GM21576 (cell line): ENCODE measurements around the gene CST8.
A peak's percentile ranks its signal among the peaks of the same experiment; 100 is the strongest.

Experiments used
- ATAC-seq: cut with Tn5 transposase; IDR thresholded peaks from one replicate; pipeline ENCODE4 v1.9.1; 2021; ENCODE audit warnings: mild to moderate bottlenecking, moderate library complexity; ENCODE audit not compliant: unreplicated experiment

Gene CST8

DNA sequence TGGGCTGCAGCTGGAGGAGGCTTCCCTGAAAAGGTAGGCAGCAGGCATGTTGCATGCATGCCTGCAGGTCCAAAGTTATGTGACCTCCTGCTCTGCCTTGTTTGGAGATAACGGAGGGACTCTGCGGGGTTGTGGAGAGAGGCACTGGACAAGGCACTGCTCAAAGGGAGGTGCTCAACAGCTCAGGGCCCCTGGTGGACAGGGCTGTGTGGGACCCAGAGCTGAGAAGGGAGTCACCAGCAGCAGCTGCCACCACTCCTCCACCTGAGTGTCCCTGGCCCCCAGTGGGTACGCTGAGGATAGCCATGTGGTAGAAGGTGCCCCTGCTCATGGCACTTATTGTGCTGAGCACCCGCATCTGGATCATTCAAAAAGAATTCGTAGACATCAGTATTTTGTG is 15.5 kb upstream of the CST8 start:
- ATAC-seq, result no peak

DNA sequence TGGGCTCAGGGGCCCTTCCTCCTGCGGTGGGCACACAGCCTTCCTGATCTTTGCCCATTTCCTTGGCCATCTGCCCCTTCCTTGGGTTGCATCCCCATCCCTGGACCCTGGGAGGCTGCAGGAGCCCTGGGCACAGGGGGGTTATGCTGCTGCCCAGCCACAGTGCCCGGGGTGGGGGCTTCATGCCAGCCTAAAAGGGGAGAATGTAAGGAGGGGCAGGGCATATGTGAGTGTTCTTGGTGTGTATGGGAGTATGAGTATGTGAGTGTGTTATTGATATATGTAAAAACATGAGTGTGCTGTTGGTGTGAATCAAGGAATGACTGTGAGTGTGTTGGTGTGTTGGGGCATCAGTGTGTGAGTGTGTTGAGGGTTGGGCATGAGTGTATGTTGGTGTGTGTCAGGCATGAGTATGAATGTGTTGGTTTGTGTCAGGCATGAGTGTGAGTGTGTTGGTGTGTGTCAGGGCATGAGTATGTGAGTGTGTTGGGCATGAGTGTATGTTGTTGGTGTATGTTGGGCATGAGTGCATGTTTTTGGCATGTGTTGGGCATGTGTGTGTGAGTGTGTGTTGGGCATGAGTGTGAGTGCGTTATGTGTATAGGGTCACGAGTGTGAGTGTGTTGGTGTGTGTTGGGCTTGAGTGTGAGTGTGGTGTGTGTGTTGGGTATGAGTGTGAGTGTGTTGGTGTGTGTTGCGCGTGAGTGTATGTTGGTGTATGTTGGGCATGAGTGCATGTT is 14.7 kb upstream of the CST8 start:
- no peak for ATAC-seq

DNA sequence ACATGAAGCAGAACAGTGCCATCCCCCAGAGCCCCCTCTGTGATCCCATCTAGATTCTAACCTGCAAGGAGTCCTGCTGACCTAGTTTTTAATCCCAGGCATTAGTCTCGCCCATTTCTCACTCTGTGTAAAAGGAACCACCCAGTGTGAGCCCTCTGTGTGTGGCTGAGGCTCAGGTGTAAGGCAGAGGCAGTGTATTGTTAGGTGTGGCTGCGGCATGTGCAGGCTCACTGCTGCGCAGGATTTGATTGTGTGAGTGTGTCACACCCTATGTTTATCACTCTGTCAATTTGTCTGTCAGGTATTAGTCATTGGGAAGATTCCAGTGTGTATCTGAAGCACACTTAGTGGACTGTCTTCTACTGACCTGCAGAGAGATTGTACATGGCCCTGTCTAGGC is 13.7 kb upstream of the CST8 start:
- ATAC-seq, result no peak

DNA sequence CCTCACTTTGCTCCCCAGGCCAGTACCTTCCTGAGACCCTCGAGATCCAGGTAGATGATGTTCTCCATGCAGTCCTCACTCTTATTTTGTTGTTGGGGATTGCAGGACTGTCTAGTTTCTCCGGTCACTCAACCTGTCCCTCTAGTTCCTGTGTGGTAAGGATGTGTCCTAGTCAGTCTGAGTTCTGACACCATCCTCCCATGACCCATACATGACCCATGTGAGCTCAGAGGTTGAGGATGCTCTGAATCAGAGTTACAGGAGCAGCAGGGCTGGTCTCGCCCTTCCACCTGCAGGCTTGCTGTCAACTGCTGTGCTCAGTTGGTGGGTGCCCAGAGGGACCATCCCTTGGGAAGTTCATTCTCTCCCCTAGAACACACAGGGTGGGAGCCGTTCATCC is 11.9 kb upstream of the CST8 start:
- no peak for ATAC-seq

DNA sequence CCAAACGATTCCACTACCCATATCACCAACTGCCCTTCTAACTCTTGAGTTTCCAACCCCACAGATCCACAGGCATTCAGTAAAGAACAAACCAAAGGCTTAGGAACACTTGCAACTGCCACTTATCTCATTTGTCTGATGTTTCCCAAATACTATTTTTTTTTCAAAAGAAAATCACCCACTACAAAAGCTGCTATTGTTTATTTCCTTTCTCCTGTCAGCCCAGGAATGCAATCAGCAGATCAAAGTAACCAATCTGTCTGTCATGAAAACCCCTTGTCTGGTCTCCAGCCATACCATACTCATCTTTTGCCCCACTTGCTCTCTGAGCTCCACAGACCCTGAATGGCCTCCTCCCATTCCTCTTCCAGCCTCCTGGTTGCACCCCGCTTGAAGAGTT is 8.8 kb upstream of the CST8 start:
- no peak for ATAC-seq

DNA sequence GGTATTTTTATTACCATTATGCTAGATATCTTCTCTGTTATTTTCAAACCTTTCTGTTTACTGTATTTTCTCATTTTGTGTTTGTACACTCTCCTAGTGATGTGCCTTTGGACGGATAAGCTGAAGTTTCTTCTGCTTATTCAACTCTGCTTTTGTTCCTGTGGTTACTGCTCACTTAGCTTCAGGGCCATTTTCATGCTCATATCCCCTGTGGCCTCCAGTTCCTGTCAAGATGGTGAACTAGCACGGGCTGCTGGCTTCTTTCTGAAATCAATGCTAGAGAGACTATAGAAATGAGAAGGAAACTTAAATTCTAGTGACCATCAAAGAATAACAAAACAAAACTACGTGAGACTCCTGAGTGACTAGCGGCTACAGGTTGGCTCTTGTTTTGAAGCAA is 6.8 kb upstream of the CST8 start:
- peak; percentile 44 for ATAC-seq

DNA sequence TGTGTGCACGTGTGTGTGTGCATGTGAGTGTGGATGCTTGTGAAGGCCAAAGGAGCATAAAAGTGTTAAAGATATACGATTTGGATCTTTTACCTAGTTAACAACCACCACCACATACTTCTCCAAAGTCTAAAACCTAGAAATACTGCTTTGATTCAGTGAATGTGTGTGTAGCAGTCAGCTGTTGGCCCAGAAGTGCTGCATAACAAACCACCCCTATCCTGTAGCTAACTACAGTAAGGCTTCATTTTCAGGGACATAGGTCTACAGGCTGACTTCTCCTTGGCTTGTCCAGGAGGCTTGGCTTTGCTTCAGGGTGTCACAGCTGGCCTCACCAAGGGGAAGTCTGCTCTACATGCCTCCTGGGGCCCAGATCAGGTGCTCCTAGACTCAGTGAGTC is 2.4 kb upstream of the CST8 start:
- no peak for ATAC-seq

DNA sequence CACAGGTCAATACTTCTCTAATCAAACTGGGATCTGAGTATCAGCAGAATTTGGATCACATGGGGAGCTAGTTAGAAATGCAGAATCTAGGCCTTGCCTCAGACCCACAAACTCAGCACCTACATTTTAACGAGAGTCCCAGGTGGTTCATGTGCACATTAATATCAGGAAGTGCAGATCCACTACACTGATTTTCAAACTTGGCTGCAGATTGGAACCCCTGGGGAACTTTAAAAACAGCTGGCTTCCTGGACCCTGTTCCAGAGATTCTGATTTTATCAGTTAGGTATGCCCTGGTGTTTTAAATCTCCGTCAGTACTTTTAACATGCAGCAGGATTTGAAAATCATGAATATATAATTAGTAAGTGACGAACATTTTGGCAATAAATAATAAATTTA is 1.9 kb upstream of the CST8 start:
- ATAC-seq, result no peak

DNA sequence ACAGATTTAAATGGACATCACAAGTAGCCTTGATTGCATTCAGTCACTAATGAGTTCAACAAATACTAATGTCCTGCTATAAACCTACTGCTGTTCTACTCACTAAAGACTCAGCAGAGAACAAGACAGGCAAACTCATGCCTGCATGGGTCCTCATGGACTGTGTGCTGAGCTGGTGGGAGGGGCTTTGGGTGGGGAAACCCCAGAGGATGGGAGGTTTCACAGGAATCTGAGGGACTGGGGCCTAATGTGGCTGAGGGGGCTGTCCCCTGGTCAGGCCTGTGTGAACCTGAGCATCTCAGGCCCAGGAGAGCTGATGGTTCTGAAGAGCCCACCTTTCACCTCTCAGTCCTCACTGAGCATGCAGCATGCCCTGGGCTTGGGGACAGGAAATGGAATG is 1.4 kb downstream of the CST8 start:
- ATAC-seq, result no peak

DNA sequence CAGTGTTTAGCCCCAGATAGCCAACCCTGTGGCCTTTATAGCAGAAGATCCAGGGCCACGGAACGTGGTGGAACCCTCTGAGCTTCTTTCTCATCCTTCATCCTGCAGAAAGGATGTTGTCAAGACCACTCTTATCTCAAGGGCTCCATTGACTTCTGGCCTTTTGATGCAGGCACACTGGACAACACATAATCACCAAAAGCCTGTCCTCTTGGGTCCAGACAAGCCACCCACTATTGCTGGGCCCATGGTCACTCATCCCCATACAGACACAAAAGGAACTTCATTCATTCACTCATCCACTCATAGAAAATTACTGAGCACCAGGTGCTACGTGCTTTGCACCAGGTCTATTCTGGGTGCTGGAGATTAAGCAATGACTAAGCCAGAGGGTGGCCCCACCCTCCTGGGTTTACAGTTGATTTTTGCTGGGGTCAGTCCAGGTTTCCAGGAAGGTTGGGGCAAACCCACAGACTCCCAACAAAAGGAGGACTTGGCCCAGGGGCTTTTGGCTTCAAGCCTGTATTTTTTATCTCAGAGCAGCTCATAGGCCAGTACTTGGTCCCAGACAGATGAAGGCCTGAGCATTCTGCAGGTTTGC is 2.4 kb downstream of the CST8 start:
- ATAC-seq, result no peak

DNA sequence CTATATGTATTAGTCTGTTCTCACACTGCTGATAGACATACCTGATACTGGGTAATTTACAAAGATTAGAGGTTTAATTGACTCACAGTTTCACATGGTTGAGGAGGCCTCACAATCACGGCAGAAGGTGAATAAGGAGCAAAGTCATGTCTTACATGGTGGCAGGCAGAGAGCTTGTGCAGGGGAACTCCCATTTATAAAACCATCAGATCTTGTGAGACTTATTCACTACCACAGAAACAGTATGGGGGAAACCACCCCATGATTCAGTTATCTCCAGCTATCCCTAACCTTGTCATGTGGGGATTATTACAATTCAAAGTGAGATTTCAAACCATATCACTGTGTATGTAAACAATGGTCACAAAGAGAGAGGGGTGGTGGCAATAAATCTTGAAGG is 6.6 kb downstream of the CST8 start:
- ATAC-seq, result no peak

DNA sequence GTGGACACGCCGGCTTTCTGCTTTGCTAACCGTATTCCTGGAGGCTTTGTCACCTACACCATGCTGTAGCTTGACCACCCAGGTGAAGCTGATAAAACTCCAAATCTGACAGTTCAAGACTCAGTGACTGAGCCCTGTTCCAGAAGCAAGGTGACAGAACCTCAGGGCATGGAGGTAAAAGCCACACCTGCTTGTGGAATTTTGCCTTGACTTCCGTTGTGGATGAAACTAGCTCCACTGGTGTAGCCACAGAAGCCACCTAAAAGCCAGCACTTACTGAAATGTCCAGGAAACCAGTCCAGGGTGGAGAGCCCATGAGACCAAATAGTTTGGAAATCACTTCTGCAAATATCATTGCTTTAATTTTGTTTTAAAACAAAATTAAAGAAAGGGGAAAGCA is 11.0 kb downstream of the CST8 start:
- no peak for ATAC-seq

DNA sequence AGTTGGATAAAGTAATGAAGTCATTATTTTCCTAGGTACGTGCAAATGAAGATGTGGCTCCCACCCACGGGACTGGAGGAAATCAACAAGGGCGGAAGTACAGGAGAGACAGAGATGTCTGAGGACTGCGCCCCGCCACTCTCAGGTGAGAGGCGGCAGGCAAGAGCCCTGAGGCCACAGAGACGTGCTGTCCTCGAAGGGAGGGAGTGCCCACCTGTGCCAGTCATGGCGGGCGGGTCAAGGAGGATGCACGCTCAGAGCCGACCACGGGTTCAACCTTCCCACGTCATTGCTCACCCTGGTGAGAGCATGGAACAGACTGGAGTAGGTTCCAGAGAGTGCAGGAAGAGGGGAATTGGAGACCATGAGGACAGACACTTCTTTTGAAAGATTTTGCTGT is 12.7 kb downstream of the CST8 start:
- no peak for ATAC-seq

DNA sequence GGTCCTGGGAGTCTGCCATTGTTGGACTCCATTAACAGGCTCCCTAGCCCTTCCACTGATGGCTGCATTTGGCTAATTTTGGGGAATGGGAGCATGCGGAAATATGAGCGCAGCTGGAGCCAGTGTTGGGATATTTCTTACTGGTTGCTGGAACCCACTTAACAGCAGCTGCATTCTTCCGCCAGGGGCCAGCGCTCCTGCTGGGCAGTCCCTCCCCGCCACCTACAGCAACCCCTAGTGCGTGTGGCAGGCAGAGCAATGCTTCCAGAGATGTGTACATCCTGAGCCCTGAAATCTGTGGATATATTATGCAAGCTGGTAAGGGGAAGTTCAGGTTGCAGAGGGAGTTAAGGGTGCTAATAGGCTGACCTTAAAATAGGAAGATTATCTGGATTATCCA is 16.4 kb downstream of the CST8 start:
- no peak for ATAC-seq

DNA sequence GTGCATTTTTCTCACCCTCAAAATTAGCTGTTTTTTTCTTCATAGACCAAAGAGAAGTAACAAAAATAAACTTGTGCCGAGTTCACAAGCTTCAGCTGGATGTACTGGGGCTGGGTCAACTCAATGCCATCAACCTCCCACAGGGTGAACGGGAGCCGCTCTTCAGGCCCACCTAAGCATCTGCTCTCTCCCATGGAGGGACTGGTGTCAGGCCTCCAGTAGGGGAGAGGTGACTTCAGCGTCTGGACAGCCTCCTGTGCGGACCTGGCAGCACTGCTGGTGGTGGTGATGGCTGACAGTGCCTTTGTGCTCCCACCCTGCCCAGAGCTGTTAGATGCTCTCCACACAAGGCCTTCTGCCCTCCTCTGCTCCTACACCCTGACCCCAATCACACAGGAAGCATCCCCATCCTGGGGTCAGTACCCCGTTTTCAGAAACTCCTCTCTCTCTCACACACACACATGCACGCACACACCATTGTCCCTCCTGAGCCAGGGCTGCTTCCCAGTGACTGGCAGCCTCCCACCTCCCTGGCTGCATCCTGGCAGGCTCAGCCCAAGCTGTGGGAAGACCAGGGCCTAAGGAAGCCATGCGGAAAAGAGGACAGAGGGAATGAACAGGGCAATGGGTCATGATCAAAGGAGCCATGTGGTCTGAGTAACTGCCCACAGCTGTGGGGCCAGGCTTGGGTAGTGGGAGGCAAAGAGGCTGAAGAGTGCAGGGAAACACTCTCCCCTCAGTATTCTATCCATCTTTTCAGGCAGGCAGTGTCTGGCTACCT is 17.7 kb downstream of the CST8 start:
- no peak for ATAC-seq

DNA sequence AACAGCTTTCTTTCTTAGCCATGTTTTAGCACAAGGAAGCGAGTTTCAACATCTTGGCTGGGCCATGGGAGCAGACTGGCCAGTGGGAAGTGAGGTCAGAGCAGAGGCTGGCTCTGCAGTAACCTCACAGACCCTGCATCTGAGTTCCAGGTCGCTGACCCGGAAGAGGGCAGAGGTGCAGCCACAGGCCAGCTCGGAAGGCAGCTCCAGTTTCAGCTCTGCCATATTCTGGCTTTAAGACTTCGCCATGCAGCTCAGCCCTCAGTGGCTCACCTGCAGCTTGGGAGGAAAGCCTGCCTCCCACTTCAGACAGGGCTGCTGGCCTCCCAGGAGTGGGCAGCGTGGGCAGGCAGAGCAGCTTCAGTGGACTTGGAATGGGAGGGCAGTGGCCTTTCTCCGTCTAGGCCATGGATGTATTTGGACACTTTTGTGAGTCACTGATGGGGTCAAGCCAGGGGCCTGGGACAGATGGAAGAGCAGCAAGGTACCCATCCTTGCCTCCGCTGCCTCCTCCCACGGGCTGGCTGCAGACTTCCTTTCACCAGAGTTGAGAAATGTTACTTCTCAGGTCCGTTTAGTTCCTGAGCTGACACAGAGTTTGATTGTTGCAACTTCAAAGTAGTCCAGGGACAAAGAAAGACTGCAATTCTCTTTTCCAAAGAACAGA is 18.5 kb downstream of the CST8 start:
- ATAC-seq, result no peak

DNA sequence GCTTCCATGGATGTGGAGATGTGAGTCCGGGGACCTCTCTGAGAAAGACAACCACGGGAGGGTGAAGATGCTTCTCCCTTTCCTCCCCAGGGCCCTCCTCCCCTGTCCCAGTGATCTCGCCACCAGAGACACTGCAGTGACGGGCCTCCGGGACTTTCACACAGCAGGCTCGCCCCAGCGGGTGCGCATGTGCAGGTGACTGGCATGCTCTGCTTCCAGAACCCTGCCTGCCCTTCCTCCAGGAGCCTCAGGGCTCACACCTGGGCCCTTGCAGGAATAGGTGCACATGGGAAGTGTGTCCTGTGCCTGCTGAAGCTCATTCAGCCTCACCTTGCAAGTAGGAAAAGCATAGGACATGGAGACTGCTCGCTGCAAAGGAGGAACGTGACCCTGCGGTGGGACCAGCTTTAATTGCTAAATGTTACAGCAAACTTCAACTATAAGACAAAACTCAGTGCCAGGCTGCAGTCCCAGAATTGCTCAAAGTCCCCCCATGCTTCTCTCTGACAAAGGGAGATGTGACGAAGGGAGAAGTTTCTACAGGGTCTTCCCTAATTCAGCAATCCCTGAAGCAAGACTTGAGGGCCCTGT is 19.2 kb downstream of the CST8 start:
- ATAC-seq, result no peak

DNA sequence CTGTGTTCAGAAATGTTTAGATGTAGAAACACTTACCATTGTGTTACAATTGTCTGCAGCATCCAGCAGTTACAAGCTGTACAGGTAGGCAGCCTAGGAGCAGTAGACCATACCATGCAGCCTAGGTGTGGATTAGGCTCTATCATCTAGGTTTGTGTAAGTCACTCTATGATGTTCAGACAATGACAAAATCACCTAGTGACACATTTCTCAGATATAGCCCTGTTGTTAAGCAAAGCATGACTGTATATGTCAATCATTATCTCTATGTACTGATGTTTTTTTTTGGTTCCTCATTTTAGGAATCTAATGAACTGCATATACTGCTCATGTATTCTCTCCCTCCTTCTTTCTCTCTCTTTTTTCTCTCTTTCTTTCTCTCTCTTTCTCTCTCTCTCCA is 22.2 kb downstream of the CST8 start:
- ATAC-seq, result no peak

DNA sequence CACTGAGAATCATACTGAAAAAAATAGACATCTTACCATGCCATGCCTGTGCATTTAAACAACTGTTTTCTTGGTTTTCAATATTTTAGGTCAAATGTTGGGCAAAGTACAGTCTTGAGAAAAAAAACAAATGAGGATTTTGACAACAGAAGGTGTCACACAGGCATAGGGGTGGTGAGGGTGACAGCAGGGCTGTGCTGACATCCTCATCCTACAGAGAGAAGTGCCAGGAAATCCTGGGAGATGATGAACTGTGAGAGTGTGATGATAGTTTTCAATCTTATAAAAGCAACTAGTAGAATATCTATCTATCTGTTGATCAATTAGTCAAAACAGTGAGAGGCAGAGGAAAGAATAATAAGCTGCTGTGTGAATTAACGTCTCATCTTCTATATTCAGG is 23.9 kb downstream of the CST8 start:
- ATAC-seq, result no peak

DNA sequence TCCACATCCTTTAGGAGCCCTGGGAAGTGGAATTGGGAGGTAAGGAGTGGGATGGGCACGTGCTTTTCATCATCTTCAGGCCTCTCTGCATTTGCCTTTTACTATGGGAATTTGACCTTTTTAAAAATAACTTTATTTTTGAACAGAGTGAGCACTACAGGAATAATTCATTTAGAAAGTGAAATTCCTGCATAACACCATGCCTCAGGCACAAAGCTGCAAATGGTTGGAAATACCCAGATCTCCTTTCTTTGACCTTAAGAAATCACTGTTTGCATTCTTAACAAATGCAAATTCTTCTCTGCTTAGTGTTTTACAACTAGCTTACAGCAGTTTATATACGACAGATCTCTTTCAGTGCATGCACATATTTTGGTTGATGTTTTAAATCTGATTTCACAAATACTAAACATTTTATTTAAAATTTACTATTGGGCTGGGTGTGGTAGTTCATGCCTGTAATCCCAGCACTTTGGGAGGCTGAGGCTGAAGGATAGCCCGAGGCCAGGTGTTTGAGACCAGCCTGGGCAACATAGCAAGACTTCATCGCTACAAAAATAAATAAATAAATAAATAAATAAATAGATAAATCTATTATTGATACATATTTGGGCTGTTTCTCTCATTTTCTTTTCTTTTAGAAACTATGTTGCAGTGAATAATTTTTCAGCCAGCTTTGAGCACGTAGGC is 24.5 kb downstream of the CST8 start:
- ATAC-seq, result no peak

DNA sequence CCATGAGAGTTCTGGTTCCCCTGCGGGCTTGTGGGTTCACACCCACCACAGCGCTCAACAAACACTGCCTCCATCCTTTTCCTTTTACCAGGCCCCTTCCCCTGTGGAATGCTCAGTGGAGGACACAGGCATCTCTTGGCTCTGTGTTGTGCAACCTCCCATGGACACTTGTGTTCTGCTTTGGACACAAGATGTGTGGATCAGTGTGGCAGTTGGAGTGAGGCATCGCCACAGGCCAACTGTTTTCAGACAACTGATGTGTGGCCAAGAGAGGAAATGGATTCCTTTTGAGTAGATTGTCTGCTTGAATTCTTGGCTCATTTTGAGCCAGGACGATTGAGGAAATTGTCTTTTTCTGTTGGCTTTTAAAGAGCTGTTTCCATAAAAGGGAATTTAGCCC is 26.8 kb downstream of the CST8 start:
- ATAC-seq, result no peak
